HCT116 (cell line): ENCODE results near the gene PRG2. TPM values are rescaled to one million over a fixed set of nuclear protein-coding genes. Genes with fewer than 3 reads are reported as not detected.

ENCODE experiments used
- ATAC-seq: fragments of 200-7000 bp; cut with Tn5 transposase; 2 replicates; pipeline ENCODE4 v1.9.1; 2020; ENCODE audit warnings: mild to moderate bottlenecking, moderate library complexity
- BruUV-seq: library from RNA; stranded (reverse); fragments of 400-500 nt; replicated peaks from 2 replicates; lab custom pipeline; 2021; lab: Mats Ljungman, UMichigan
- CTCF ChIA-PET: fragments of 300-600 bp; sonication (Branson Sonifier 250); formaldehyde crosslinking; loops from one replicate; lab custom pipeline; 2021; ENCODE audit warnings: antibody characterized with exemption; lab: Charles Lee
- POLR2A ChIA-PET: fragments of 300-600, 350-600 bp; sonication (Branson Sonifier 250); formaldehyde crosslinking; loops from one replicate; lab custom pipeline; 2021; ENCODE audit warnings: antibody characterized with exemption; lab: Charles Lee
- RAD21 ChIA-PET, 2 experiments: fragments of 300-600 bp; sonication (Branson Sonifier 250); formaldehyde crosslinking; loops; one replicate each; lab custom pipeline; 2023; ENCODE audit warnings: low total read pairs in 2 of 2; ENCODE audit not compliant: uncharacterized antibody in 2 of 2, unreplicated experiment in 2 of 2, low non-redundant PET in 1 of 2; lab: Charles Lee
- DNase-seq: peaks from one replicate; pipeline ENCODE4 v3.0.0-alpha.2; 2010; ENCODE audit warnings: low read depth, low spot score
- H2AFZ ChIP-seq: fragments of 200-600 bp; shearing (Covaris generic), sonication (generic); 2 replicates; pipeline ENCODE4 v1.6.1; 2017; ENCODE audit warnings: low read depth, mixed run types, mixed read lengths, antibody characterized with exemption, low read length; ENCODE audit not compliant: poor library complexity, severe bottlenecking
- H3K27ac ChIP-seq: 2 replicates; pipeline ENCODE4 v1.5.1; 2012; ENCODE audit warnings: low read depth, low read length
- H3K27me3 ChIP-seq: fragments of 200-600 bp; sonication (generic); 2 replicates; pipeline ENCODE4 v1.6.1; 2016; ENCODE audit warnings: mixed run types, low read length, mixed read lengths; ENCODE audit not compliant: insufficient read depth
- H3K36me3 ChIP-seq, 2 experiments: fragments of 200-500 bp in 1 of 2; fragments of 200-600 bp in 1 of 2; sonication (Bioruptor generic) in 1 of 2; sonication (generic) in 1 of 2; 2 replicates each; pipeline versions ENCODE4 v1.5.1 to v1.6.1; 2014 to 2016; ENCODE audit warnings: low read length in 2 of 2, inconsistent platforms in 1 of 2, mixed read lengths in 1 of 2, mixed run types in 1 of 2; ENCODE audit not compliant: insufficient read depth in 2 of 2, control insufficient read depth in 1 of 2
- H3K4me1 ChIP-seq, 2 experiments: fragments of 200-600 bp in 1 of 2; sonication (generic) in 1 of 2; 2 replicates each; pipeline versions ENCODE4 v1.5.1 to v1.6.1; 2012 to 2017; ENCODE audit warnings: low read length in 2 of 2, inconsistent platforms in 1 of 2, mild to moderate bottlenecking in 1 of 2, mixed read lengths in 1 of 2, mixed run types in 1 of 2, moderate library complexity in 1 of 2; ENCODE audit not compliant: insufficient read depth in 2 of 2, control insufficient read depth in 1 of 2
- H3K4me2 ChIP-seq: fragments of 200-600 bp; sonication (generic); 2 replicates; pipeline ENCODE4 v1.6.1; 2017; ENCODE audit warnings: mixed run types, low read length, mixed read lengths
- H3K4me3 ChIP-seq, 2 experiments: fragments of 200-600 bp in 1 of 2; sonication (generic) in 1 of 2; replicated peaks in 1 of 2; 2 replicates each; pipeline ENCODE4 v1.5.1; 2011 to 2016; ENCODE audit warnings: low read length in 2 of 2, control low read depth in 1 of 2, low read depth in 1 of 2, mild to moderate bottlenecking in 1 of 2, mixed read lengths in 1 of 2, mixed run types in 1 of 2
- H3K79me2 ChIP-seq: fragments of 200-600 bp; sonication (generic); 2 replicates; pipeline ENCODE4 v1.6.1; 2017; ENCODE audit warnings: mild to moderate bottlenecking, mixed run types, low read length, moderate library complexity, mixed read lengths; ENCODE audit not compliant: insufficient read depth
- H3K9ac ChIP-seq: fragments of 200-600 bp; sonication (generic); 2 replicates; pipeline ENCODE4 v1.6.1; 2016; ENCODE audit warnings: low read length, mixed read lengths
- H3K9me2 ChIP-seq: fragments of 200-600 bp; sonication (generic), shearing (Covaris generic); 2 replicates; pipeline ENCODE4 v1.6.1; 2017; ENCODE audit warnings: mixed run types, mild to moderate bottlenecking, moderate library complexity; ENCODE audit not compliant: insufficient read depth
- H3K9me3 ChIP-seq, 2 experiments: fragments of 200-500 bp in 1 of 2; fragments of 200-600 bp in 1 of 2; sonication (Bioruptor generic) in 1 of 2; sonication (generic) in 1 of 2; 2 replicates each; pipeline ENCODE4 v1.6.1; 2014 to 2017; ENCODE audit warnings: low read length in 2 of 2, mixed read lengths in 2 of 2, inconsistent platforms in 1 of 2, low read depth in 1 of 2, mild to moderate bottlenecking in 1 of 2, mixed run types in 1 of 2, moderate library complexity in 1 of 2; ENCODE audit not compliant: control insufficient read depth in 1 of 2, insufficient read depth in 1 of 2
- H4K20me1 ChIP-seq: fragments of 200-600 bp; sonication (generic), shearing (Covaris generic); 2 replicates; pipeline ENCODE4 v1.6.1; 2017; ENCODE audit warnings: mixed run types, mild to moderate bottlenecking, moderate library complexity; ENCODE audit not compliant: insufficient read depth
- ATF3 ChIP-seq: IDR thresholded peaks from 2 replicates; pipeline ENCODE4 v1.6.1; 2012
- CTCF ChIP-seq, 3 experiments: fragments of 200-600 bp in 1 of 3; sonication (generic) in 1 of 3; IDR thresholded peaks in 2 of 3; conservative IDR thresholded peaks in 1 of 3; 2 replicates each; pipeline ENCODE4 v1.5.1; 2012 to 2017; ENCODE audit warnings: low read depth in 2 of 3, low read length in 2 of 3, antibody characterized with exemption in 1 of 3, borderline replicate concordance in 1 of 3, control low read depth in 1 of 3, mild to moderate bottlenecking in 1 of 3, mixed read lengths in 1 of 3, mixed run types in 1 of 3, moderate library complexity in 1 of 3; ENCODE audit not compliant: insufficient read depth in 1 of 3
- EGR1 ChIP-seq: IDR thresholded peaks from 2 replicates; pipeline ENCODE4 v1.6.1; 2012; ENCODE audit warnings: low read depth
- ELF1 ChIP-seq: IDR thresholded peaks from 2 replicates; pipeline ENCODE4 v1.6.1; 2012; ENCODE audit warnings: low read depth, borderline replicate concordance
- EZH2 ChIP-seq: fragments of 200-600 bp; sonication (generic); IDR thresholded peaks from 2 replicates; pipeline ENCODE4 v1.6.1; 2017; ENCODE audit warnings: antibody characterized with exemption, mixed run types
- EZH2phosphoT487 ChIP-seq: fragments of 200-600 bp; IDR thresholded peaks from 2 replicates; pipeline ENCODE4 v1.6.1; 2018; ENCODE audit warnings: antibody characterized with exemption, borderline replicate concordance
- MAX ChIP-seq: IDR thresholded peaks from 2 replicates; pipeline ENCODE4 v1.6.1; 2012
- POLR2A ChIP-seq: IDR thresholded peaks from 2 replicates; pipeline ENCODE4 v1.7.0; 2011; ENCODE audit warnings: borderline replicate concordance; ENCODE audit not compliant: insufficient read depth, insufficient read length; ENCODE audit errors: extremely low read depth
- RAD21 ChIP-seq: IDR thresholded peaks from 2 replicates; pipeline ENCODE4 v1.6.1; 2012; ENCODE audit warnings: low read depth, mild to moderate bottlenecking
- REST ChIP-seq: IDR thresholded peaks from 2 replicates; pipeline ENCODE4 v1.6.1; 2012; ENCODE audit warnings: low read depth
- SIN3A ChIP-seq: IDR thresholded peaks from 2 replicates; pipeline ENCODE4 v1.6.1; 2012; ENCODE audit warnings: low read depth
- SP1 ChIP-seq: IDR thresholded peaks from 2 replicates; pipeline ENCODE4 v1.6.1; 2012; ENCODE audit warnings: low read depth
- SRF ChIP-seq: IDR thresholded peaks from 2 replicates; pipeline ENCODE4 v1.6.1; 2012; ENCODE audit warnings: low read depth
- TCF7L2 ChIP-seq: IDR thresholded peaks from 2 replicates; pipeline ENCODE4 v1.7.0; 2011; ENCODE audit warnings: borderline replicate concordance, inconsistent platforms; ENCODE audit not compliant: insufficient read depth, insufficient read length; ENCODE audit errors: extremely low read depth
- YY1 ChIP-seq: IDR thresholded peaks from 2 replicates; pipeline ENCODE4 v1.6.1; 2011; ENCODE audit warnings: low read length, low read depth, moderate library complexity, mild to moderate bottlenecking; ENCODE audit not compliant: insufficient replicate concordance; ENCODE audit errors: extremely low read depth
- ZBTB33 ChIP-seq: IDR thresholded peaks from 2 replicates; pipeline ENCODE4 v1.6.1; 2011; ENCODE audit warnings: mild to moderate bottlenecking, low read length, moderate library complexity; ENCODE audit not compliant: insufficient replicate concordance; ENCODE audit errors: extremely low read depth
- ZFX ChIP-seq: fragments of 450-650 bp; IDR thresholded peaks from 2 replicates; pipeline ENCODE4 v1.6.1; 2017
- ZNF274 ChIP-seq: fragments of 200-500 bp; sonication (Bioruptor generic); IDR thresholded peaks from 2 replicates; pipeline ENCODE4 v1.6.1; 2014; ENCODE audit warnings: mild to moderate bottlenecking, low read depth, low read length, inconsistent platforms
- intact Hi-C: fragments of 100-400 bp; cut with micrococcal nuclease; formaldehyde crosslinking; loops from 2 replicates; pipeline ENCODE4 v1.10.0; 2022
- total RNA-seq: library from RNA; stranded (reverse); gene quantifications from one replicate; pipeline ENCODE4 v1.2.1, GENCODE V29; 2021; ENCODE audit not compliant: unreplicated experiment

The PRG2 gene
- total RNA-seq, 1 experiment from 2014 or later: 0.81 TPM

DNA sequence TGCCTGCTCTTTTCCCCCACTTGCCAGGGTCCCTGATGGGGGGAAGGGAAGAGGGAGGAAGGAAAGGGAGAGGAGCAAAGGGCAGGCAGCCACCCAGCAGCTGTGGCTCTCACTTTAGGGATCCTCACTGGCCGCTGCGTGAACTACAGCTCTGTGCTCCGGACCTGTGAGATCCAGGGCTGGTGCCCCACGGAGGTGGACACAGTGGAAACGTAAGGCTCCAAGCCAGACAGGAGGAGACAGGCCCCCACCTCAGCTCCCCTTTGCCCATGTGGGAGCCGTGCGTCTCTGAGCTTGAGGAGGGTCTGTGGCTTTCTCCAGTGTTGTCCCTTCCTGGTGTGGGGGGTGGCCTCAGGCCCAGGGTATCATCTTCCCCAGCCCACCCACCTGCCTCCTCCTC is 42.4 kb downstream of the PRG2 start:
- H2AFZ ChIP-seq: no peak overlapping the region
- H3K27me3 ChIP-seq: no peaks in the 10 kb centered on the region
- no TSS peak for BruUV-seq
- no peak overlapping the region for H3K4me2 ChIP-seq
- no peaks in the 10 kb centered on the region for H3K79me2 ChIP-seq
- no peaks in the 10 kb centered on the region for H4K20me1 ChIP-seq
- POLR2A ChIA-PET: no interaction called here
- H3K9me3 ChIP-seq: no peaks in the 10 kb centered on the region
- no peak overlapping the region for H3K27ac ChIP-seq
- H3K36me3 ChIP-seq: no peaks in the 10 kb centered on the region
- H3K4me3 ChIP-seq: no peak overlapping the region
- TF ChIP-seq ZNF274 (no peak), YY1 (no peak), ATF3 (no peak), TCF7L2 (no peak), RAD21 (no peak), REST (no peak), SRF (no peak), POLR2A (no peak), SP1 (no peak), EZH2phosphoT487 (no peak), CTCF (IDR thresholded peaks at IDR 0.05 in 2 of 3, conservative IDR thresholded peaks at IDR 0.05 in 1 of 3; ENCODE audit: borderline replicate concordance in 1 of 3, insufficient read depth in 1 of 3, low read depth in 2 of 3, low read length in 2 of 3) (no peak), ELF1 (no peak), ZFX (no peak), EZH2 (no peak), SIN3A (no peak), EGR1 (no peak), ZBTB33 (no peak), MAX (no peak)
- TF ChIP-seq, all 23 proteins: peak for 0
- ChIA-PET RAD21 (no interaction called here), CTCF (interaction anchor here (0.8 to 1.6 kb wide), 3 partner anchors 293 to 1810 kb away, joined by 3 to 4 read pairs (median 3); no protein-coding TSS in a partner anchor)
- no peak for DNase-seq
- Histone ChIP-seq H3K9ac (no peak overlapping the region), H3K9me2 (no peaks in the 10 kb centered on the region), H3K4me1 (peaks cover 3 to 19% of the 10 kb centered on the region in 2 experiments; a peak in 3 of 4 replicates)
- intact Hi-C loops: loop anchor here (5.0 kb wide), 3 partner anchors 109 to 554 kb away; no protein-coding TSS in a partner anchor
- ATAC-seq: no peak
